Measurements from ENCODE around the gene ATG16L1. TPM values are rescaled to one million over a fixed set of nuclear protein-coding genes. Genes with fewer than 3 reads are reported as not detected.

ATG16L1 gene
- total and polyA plus RNA-seq, 7 donors: 16.2 to 37.3 (median 19.6) TPM

DNA sequence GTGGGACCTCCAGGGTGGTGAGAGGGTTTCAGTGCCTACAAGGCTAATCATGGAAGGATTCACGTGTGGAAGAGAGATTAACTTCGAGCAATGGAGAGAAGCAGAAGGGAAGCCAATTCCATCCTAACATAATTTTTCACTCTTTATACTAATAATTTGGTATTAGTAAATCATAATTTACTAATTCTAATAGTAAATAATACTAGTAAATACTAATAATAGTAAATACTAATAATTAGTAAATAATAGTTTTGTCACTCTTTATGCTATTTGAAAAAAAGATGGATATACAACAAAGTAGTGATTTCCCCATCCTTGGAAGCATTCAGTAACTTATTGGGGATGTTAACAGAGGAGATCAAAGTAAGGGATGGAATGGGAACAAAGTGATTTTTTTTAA lies 49.8 kb downstream of the ATG16L1 start:
- DNase-seq: no peak
- Histone ChIP-seq H3K27ac (no peak overlapping the region), H3K4me3 (no peak overlapping the region), H3K9me3 (no peaks in the 10 kb centered on the region), H3K36me3 (peaks cover 0 to 4% (median 0%) of the 10 kb centered on the region in 4 donors), H3K4me1 (no peaks in the 10 kb centered on the region), H3K27me3 (no peaks in the 10 kb centered on the region)
- TF ChIP-seq POLR2A (IDR thresholded peaks at IDR 0.05) (no peak), POLR2AphosphoS5 (IDR thresholded peaks at IDR 0.05) (no peak), EP300 (IDR thresholded peaks at IDR 0.05) (no peak)
- TF ChIP-seq, protein P1, sequence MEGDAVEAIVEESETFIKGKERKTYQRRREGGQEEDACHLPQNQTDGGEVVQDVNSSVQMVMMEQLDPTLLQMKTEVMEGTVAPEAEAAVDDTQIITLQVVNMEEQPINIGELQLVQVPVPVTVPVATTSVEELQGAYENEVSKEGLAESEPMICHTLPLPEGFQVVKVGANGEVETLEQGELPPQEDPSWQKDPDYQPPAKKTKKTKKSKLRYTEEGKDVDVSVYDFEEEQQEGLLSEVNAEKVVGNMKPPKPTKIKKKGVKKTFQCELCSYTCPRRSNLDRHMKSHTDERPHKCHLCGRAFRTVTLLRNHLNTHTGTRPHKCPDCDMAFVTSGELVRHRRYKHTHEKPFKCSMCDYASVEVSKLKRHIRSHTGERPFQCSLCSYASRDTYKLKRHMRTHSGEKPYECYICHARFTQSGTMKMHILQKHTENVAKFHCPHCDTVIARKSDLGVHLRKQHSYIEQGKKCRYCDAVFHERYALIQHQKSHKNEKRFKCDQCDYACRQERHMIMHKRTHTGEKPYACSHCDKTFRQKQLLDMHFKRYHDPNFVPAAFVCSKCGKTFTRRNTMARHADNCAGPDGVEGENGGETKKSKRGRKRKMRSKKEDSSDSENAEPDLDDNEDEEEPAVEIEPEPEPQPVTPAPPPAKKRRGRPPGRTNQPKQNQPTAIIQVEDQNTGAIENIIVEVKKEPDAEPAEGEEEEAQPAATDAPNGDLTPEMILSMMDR (IDR thresholded peaks at IDR 0.05): no peak
- intact Hi-C loops (cut with DNase I): no loop called here
- 91 to 96% methylated on average over 2 of the region's 2 CpGs for WGBS, 2 donors

DNA sequence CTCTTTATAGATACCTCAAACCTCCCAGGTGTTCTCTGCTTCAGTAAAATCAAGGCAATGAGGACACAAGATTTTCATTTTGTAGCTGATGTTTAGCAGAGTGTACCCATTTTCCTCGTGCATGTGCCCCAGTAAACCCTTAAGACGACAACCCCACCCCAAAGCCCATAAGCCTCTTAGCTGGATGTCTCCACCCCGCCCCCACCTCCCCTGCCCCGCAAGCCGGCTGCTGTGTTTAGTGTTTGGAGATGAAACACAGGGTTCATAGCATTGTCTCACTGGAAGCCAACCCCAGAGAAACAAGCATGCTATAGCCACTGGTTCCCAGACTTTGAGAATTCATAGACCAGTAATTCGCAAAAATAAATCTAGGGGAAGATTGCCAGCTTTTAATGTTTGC lies 50.3 kb downstream of the ATG16L1 start:
- DNase-seq: no peak
- Histone ChIP-seq H3K27ac (no peak overlapping the region), H3K4me3 (no peak overlapping the region), H3K9me3 (no peaks in the 10 kb centered on the region), H3K27me3 (no peaks in the 10 kb centered on the region), H3K4me1 (no peaks in the 10 kb centered on the region), H3K36me3 (no peaks in the 10 kb centered on the region)
- intact Hi-C loops (cut with DNase I): no loop called here
- WGBS, 2 donors: 70 to 72% methylated on average over 6 of the region's 6 CpGs
- TF ChIP-seq, protein P1 (IDR thresholded peaks at IDR 0.05): no peak
- TF ChIP-seq POLR2A (IDR thresholded peaks at IDR 0.05) (no peak), EP300 (IDR thresholded peaks at IDR 0.05) (no peak), POLR2AphosphoS5 (IDR thresholded peaks at IDR 0.05) (no peak)

DNA sequence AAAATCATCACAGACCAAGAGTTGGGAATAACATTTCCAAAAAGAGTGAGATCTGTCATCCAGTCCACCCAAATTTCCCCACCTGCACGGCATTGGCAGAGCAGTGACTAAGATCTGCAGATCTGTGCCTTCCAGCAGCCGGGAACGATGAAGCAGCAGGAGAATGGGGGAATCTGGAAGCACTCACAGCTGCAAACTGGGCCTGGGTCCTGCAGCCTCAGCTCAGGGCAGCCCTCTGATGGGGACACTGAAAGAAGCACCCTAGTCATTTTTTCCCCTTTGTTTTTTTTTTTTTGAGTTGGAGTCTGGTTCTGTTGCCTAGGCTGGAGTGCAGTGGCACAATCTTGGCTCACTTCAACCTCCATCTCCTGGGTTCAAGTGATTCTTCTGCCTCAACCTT lies 51.8 kb downstream of the ATG16L1 start:
- no peak for TF ChIP-seq POLR2A (IDR thresholded peaks at IDR 0.05)
- no peak for TF ChIP-seq EP300 (IDR thresholded peaks at IDR 0.05)
- TF ChIP-seq POLR2AphosphoS5 (IDR thresholded peaks at IDR 0.05): no peak
- TF ChIP-seq, protein P1 (IDR thresholded peaks at IDR 0.05): no peak
- 95 to 96% methylated on average over 3 of the region's 3 CpGs for WGBS, 2 donors
- Histone ChIP-seq H3K27me3 (no peaks in the 10 kb centered on the region), H3K9me3 (no peaks in the 10 kb centered on the region), H3K36me3 (no peaks in the 10 kb centered on the region), H3K4me1 (no peaks in the 10 kb centered on the region), H3K27ac (no peak overlapping the region), H3K4me3 (no peak overlapping the region)
- DNase-seq: no peak
- intact Hi-C loops (cut with DNase I): no loop called here

DNA sequence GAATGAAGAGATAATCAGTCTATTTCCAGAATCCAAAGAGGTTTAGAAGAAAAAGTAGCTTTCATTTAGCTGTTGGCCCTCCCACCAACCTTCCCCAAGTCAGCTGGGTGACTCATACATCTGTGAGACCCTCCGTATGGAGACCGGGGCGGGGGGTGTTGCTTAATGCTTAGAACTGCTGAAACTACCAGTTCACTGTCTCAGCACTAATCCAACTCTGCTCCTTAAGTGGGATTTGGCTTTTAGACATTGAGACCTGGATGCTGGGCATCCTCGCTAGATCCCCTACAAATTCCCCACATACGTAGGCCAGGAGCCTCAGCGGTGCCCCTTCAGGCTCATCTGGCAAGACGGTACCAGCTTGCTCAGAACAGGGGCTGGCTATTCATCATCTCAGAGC lies 56.1 kb downstream of the ATG16L1 start, which contains the start of gene SAG:
Gene SAG, plus strand, starts transcription at position 252 of the 400 bp plus-strand sequence. CDS start 1,374 bp downstream, outside the sequence.
- Histone ChIP-seq H3K4me1 (no peaks in the 10 kb centered on the region), H3K27ac (no peak within 1 kb of the TSS), H3K36me3 (no peaks in the 10 kb centered on the region), H3K4me3 (no peak within 1 kb of the TSS), H3K9me3 (no peaks in the 10 kb centered on the region), H3K27me3 (no peaks in the 10 kb centered on the region)
- intact Hi-C loops (cut with DNase I): no loop called here
- TF ChIP-seq POLR2A (IDR thresholded peaks at IDR 0.05) (no peak), POLR2AphosphoS5 (IDR thresholded peaks at IDR 0.05) (no peak), EP300 (IDR thresholded peaks at IDR 0.05) (no peak)
- TF ChIP-seq, protein P1 (IDR thresholded peaks at IDR 0.05): no peak
- 88 to 92% methylated on average over 7 of the region's 7 CpGs for WGBS, 2 donors
- DNase-seq: no peak
